22Rv1 (cell line): ENCODE results near the gene BRD2.

Experiments used
- ZFX ChIP-seq: fragments of 450-650 bp; IDR thresholded peaks from 2 replicates; pipeline ENCODE4 v1.6.1; 2017; ENCODE audit warnings: antibody characterized with exemption, borderline replicate concordance
- TF ChIP-seq, protein P1 (sequence below): fragments of 450-650 bp; IDR thresholded peaks from 2 replicates; pipeline ENCODE4 v1.5.1; 2017; ENCODE audit warnings: mild to moderate bottlenecking

DNA sequence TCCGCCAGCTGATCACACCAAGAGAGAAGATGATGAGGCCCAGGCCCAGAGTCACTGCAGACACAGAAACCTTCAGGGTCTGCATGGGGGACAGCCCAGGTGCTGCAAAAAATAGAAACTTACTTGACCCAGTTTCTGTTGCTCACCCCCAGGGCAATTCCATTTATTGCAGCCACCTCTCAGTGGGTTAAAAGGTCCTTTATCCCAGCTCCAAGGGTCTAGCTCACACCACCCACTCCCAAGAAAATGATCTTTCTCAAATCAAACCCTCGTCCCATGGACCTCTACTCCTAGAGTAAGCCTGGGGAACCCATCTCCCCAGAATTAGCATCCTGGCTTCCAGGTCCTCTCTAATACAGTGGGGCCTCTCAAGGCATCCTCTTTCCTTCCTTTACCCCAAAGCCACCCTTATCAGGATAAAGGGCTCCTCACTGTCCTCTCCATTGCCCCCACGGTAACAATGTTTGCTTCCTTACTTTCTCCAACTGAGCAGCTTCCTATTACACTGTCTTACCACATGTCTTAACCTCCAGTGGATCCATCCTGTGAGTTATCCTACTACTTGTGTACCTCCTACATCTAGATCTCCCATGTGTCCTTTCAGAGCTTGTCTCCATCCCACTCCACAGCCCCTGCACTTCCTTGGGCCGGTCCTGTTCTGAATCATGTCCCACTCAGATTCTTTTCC, 32.7 kb upstream of the BRD2 start:
- TF ChIP-seq, protein P1, sequence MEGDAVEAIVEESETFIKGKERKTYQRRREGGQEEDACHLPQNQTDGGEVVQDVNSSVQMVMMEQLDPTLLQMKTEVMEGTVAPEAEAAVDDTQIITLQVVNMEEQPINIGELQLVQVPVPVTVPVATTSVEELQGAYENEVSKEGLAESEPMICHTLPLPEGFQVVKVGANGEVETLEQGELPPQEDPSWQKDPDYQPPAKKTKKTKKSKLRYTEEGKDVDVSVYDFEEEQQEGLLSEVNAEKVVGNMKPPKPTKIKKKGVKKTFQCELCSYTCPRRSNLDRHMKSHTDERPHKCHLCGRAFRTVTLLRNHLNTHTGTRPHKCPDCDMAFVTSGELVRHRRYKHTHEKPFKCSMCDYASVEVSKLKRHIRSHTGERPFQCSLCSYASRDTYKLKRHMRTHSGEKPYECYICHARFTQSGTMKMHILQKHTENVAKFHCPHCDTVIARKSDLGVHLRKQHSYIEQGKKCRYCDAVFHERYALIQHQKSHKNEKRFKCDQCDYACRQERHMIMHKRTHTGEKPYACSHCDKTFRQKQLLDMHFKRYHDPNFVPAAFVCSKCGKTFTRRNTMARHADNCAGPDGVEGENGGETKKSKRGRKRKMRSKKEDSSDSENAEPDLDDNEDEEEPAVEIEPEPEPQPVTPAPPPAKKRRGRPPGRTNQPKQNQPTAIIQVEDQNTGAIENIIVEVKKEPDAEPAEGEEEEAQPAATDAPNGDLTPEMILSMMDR, result no peak
- TF ChIP-seq ZFX, result no peak
